Fibroblast of peridontal ligament (primary cell): ENCODE results near the gene SAXO1.
A peak's percentile ranks its signal among the peaks of the same experiment; 100 is the strongest.
"Not testable (repeated sequence)": the region's sequence is repeated elsewhere in the genome, so short reads cannot be mapped to it uniquely, and the experiment has no call there.

Experiments
- DNase-seq: peaks from one replicate; pipeline ENCODE4 v3.0.0-alpha.2; 2010; ENCODE audit errors: extremely low read depth

Gene SAXO1

DNA sequence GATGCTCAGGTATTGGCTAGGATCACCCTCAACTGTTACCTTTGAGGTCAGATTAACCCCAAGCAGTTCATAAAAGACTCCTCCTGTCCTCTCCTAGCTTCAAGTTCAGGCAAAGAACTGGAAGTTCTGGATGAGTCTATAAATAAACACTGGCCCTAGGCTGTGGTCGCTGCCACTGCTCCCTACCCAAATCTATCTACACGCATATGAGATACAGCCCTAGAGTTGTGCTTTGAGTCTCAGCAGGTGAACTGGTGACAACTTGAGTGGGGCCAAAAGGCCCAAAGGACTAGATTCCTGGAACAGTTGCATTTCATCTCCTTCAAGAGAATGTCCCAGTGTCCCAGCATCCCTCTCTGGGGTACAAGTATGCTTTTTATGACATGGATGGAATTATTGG is 62.6 kb downstream of the SAXO1 start:
- no peak for DNase-seq

DNA sequence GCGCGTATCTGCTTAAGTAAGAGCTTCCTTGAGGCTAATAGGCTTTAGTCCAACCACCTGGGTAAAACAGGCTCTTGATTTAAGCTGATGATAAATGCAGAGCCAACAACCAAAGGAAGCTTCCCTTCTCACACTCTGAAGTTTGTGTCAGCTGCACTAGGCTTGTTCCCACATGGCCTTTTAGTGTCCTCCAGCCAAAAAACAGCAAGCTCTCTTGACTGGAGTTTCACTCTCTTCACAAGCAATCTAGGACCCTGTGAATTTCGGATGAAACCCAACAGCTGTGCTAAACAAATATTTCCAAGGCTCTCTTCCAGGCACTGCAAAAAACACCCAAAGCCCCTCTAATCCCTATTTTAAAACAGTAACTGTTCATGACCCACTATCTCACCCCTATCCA is 63.9 kb downstream of the SAXO1 start:
- no peak for DNase-seq

DNA sequence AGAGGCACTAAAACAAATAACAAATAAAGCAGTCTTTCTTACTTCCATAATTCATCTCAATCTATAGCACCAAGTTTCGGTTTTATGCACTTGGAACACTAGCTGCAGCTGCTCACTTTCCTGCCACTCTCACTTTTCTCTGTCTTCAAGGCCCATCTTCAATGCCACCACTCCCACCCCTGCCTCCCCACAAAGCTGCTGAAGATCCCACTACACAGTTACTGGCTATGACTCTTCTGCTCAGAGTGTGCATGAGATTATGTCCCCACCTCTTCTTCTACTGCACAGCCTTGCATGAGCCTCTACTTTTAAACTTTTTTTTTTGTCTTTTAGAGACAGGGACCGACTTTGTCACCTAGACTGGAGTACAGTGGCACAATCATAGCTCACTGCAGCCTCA is 77.4 kb downstream of the SAXO1 start:
- DNase-seq = no peak

DNA sequence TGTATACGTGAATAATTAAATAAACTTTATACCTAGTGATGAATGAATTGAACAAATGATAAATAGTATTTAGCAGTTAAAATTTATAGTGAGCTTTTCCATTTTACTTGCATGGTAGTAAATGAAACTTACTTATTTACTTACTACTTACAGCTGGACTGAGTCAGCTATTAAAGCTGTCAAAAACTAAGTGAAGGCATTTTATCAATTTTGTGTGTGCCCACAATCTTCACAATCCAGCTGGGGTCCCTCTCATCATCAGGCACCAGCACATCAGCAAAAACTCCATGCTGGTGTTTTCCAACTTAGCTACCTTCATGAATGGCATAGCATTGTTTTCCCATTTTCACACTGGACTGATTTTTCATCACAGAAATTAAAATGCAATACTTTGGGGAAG is 81.1 kb downstream of the SAXO1 start:
- DNase-seq = no peak

DNA sequence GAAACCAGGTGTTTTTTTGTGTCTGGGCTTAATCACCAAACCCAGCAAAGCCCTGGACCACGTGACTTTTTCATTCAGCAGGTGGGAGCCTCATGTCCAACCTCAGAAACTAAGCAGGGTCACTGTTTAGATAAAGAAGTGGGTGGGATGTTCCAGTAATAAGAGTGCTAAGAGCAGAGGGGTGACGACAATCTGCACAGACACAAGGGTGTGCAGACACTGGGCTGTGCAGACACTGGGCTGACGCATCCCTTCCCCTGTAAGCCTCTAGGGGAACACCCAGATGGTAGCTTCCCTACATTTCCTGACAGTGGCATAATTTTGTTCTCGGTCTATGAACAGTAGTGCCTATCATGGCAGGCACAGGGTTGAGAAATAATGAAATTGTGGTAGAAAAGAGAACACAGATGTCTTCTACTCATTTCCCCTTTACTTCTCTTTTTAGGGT is 85.1 kb downstream of the SAXO1 start:
- DNase-seq = no peak

DNA sequence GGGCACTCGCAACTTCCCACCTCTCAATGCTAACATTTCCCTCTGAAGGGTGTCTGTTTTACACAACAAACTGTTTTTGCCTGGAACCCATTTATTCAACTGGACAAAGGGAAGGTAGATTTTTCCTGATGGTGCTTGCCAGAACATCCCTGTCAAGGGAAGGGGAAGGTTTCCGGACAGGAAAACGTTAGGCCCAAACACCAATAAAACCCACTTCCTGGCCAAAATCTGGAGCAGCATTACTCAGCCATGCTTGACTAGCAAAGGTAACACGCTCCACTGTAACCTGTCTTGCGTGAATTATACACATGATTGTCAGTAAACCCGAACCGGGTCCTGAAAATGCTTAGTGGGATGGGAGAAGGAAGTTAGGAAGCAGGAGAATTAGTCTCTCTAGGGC is 90.2 kb downstream of the SAXO1 start:
- no peak for DNase-seq

DNA sequence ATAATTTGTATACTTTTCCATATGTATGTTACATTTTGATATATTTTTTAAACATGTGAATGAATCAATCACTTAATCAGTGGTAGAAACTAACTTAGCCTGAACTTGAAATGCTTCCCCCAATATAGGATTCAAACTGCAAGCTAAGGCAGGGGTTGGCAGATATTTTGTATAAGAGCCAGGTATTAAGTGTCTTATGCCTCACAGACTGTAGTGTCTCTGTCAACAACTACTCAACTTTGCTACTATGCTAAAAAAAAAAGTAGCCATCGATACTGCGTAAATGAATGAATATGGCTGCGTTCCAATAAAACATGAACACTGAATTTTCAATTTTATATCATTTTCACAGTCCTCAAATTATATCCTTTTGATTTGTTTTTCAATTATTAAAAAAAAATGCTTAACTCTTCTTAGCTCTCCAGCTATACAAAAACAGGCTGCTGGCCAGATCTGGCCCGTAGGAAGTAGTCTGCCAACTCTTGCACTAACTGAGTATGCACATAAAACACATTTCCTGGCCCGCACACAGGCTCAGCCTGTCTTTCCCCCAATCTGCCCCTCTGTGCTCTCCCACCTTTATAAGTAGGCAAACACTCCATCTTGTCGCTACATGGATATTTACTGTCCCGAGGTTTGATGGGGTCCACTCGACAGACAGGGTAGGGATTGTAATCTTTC is 91.8 kb downstream of the SAXO1 start:
- no peak for DNase-seq

DNA sequence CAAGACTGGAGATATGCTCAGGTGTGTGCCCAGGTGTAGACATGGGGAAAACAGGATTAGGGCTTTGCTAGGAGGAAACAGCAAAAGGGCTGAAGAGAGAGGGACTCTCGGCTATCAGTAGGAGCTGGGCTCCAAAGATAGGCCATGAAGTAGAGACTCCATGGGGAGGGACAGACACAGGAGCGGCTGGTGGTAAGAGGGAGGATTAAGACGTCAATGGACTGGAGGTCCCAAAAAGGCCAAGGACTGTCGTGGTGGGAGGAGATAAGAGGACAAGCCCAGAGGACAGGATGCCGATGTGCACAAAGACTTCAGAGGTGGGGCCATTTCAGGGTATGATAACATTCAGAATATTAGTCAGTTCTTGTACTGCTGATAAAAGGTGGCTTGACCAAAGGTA is 93.1 kb downstream of the SAXO1 start:
- DNase-seq = no peak

DNA sequence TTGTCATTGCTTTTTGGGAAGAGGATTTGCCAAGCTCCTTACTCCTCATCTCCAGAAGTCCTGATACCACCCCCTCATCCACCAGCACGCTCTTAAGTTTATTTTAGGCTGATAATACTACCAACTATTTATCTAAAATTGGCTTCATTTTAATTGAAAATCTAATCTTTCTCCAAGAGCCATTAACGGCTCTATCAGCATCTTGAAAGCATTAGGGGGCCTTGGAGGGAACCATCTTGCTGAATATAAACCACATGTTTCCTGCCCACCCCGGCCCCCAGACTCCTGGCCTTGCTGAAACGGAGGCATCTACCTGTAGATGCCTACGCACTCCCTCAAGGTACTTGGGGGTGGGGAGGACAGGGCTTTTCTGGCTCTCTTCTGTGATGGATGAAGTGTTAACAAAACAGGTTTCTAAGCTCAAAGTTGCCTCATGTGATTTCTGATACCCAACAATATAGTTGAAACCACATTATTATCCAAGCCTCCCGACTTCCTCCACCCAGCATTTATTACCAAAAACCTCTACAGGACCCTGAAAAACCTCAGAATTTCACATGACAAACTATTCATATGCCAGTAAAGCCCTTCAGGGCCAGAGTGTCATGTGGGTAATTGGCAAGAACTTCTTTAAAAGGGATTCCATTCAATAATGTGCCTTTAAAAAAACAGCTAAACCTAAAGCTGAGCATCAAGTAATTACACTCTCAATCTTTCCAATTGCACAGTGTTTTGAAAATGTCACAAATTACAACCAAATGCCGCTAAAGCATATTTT is 96.7 kb downstream of the SAXO1 start:
- DNase-seq = no peak

DNA sequence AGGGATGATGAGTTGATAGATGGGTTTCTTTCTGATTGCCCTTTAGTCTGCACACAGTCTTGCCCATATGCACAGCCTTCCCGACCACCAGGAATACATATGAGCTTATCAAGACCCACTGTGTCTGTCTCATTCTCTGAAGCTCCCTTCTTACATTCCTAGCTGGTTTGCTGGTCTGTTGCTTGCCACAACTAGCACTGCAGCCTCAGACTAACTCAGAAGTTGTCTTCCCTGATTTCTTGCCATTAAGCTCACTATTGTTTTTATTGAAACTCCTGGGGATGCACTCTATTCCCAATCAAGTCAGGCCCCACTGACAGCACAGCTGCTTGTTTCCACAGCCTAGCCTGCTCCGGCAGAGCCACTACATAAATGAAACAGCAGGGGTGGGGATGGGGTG is 97.5 kb downstream of the SAXO1 start:
- no peak for DNase-seq

DNA sequence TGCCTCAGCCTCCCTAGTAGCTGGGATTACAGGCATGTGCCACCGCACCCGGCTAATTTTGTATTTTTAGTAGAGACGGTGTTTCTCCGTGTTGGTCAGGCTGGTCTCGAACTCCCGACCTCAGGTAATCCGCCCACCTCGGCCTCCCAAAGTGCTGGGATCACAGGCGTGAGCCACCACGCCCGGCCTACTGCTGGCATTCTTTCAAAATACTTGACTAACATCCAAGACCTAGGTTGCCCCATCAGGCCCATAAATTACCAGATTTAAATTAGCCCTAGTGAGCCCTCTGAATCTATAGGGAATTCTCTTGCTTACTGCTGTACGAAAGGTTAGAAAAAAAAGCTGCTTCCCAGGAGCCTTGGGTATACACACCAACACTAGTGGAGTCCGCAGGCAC is 102.4 kb downstream of the SAXO1 start:
- DNase-seq = not testable (repeated sequence)

DNA sequence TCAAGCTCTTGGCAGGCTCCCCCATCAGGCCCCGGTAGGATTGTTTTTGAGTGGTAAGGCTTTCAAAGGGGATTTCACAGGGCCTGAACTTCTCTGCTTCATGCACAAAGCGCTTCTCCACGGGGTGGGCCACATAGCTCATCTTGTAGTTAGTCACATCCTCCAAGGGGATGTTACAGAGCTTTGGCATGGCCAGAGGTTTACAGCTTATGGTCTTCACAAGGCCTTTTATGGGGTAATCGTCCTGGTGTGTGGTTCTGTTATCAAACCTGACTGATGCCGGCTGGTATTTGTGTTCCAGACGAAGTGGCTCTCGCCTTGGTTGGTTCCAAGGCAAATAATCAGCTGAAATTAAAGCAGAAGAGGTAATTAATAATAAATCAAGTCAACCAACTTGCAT is 104.3 kb downstream of the SAXO1 start:
- no peak for DNase-seq

DNA sequence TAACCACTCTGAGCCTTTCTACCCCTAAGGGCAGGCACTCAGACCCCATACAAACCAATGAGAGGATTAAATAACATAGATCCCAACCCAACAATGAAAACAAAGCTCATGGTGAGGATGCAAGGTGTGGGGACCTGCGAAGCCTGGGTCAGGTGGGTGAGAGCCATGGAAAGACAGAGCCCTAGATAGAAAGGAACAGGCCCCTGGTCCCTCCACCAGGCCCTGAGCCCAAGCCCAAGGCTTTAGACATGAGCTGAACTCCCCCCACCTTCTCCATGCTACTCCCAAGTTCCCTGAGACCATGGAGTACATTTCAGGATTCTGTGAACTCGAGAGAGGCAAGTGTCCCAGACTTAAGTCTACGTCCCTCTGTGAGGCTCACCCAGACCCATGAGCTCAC is 106.5 kb downstream of the SAXO1 start:
- no peak for DNase-seq

DNA sequence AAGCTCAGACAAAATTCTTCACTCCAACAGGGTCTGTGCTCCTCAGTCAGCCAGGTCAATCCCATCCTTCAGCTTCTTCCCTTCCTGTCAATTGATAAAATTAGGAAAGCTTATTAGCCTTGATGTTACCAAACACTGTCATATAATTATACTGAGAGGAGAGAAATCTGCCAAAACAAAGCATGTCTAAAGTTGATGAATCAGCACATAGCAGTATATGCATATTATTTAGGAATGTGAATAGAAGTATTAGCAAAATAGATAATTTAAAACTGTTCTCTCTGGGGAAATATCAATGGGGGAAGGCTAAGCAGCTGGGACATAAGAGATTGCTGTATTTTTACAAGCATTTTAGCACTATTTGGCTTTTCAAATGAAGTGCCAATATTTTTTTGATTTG is 107.1 kb downstream of the SAXO1 start:
- no peak for DNase-seq

DNA sequence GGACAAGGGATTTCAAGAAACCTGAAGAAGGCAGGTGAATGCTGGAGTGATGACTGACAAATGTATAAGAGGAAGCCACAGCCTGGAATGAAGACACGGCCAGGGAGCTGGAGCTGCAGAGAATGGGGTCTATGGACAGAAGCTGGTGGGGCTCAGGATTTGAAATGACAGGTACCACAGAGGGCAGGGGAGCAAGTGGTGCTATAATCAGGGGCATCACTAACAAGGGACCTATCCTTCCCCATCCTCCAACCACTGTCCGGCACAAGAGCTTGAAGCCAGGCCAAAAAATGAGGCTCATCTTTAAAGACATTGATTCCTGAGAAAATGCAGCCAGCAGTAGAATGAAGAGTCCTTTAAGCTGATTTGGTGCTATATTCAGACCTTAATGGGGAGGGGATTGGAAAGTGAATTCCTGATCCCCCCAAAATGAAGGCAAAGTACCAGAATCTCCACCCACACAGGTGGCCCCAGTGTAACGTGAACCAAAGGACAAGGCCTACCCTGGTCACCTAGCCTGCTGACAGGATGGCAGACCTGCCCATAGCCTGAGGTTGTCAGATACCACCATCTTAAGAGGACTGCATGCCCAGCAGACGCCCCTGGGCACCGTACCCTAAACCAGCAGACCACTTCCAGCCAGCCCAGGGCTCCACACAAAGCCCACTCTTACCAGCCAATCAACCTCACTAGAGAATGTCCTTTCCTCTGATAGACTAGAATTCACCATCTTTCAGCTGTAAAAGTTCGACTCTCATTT is 109.2 kb downstream of the SAXO1 start:
- no peak for DNase-seq

DNA sequence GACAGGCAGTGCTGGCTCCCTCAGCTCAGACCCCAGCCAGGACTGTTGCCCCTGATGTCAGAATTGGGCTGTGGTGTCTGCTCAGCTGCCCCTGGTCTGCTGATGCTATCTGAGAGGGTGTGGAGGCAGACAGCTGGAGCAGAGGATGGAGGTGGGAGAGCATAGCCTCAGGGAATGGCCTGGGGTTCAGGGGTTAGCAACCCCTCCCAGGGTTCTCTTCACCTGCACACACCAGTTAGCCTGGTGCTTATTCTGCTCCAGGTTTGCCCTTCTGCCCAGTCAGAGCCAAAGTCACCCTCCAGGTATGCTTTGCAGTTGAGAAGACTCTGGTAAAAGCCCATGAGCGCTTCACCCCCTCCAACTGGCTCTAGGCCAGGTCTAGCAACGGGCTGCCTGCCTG is 109.8 kb downstream of the SAXO1 start:
- no peak for DNase-seq

DNA sequence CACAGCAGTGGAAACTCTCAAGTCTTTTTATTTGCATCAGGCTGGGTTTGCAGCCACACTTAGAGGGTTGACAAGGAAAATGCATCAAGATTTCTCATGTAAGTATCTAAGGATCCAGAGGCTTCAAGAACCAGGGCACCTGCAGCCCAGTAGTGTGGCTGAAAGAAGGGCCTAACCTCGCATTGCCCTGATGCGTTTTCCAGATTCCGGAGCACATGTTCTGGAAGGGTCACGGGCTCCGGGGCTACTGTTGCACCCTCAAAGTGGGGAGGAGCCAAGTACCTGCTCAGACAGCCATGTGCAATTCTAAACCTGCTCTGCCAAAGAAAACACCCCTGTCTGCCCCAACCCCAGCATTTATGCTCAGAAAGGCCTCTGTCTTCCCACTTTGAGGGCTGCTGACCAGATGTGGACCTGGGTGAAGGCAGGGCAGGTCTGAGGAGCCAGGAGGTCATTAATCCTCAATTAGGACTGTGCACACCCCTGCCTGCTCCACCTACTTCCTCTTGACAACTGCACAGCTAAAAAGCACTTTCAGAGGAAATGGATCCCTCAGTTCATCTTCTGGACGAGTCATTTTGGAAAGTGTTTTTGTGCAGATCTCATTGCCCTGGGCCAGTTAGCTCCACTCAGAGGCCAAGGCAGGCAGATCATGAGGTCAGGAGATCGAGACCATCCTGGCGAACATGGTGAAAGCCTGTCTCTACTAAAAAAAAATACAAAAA is 110.7 kb downstream of the SAXO1 start:
- DNase-seq = no peak

DNA sequence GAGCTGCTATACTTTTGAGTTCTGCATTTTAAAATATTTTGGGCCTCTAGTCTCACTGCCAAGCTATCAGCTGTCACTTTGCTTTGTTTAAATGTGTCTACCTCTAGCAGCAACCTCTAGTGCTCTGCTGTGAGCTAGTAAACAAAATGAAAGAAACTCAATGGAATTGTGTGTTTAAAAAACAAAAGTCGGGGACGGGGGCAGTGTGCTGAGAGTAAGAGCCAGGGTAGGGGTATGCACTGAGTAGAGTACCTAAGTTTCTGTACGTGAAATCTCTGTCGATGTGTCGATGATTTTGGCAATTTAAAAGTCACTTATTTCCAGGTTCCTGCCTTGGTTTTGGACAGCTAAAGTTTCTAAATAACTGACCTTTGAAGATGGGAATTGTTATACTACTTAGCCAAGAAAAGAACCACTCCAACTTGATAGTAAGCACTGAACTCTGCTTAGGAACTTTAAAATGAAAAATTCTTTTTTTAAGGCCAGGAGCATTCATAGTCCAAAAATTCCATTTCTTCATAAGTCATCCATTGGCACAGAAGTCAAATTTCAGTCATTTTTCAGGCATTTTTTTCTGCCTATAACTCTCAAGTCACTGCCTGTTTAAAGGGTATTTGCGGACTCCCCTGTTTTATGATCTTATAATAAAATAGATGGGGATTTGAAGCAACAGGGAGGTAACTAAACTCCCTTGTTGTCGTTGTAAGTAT is 111.5 kb downstream of the SAXO1 start:
- DNase-seq = peak; percentile 66

DNA sequence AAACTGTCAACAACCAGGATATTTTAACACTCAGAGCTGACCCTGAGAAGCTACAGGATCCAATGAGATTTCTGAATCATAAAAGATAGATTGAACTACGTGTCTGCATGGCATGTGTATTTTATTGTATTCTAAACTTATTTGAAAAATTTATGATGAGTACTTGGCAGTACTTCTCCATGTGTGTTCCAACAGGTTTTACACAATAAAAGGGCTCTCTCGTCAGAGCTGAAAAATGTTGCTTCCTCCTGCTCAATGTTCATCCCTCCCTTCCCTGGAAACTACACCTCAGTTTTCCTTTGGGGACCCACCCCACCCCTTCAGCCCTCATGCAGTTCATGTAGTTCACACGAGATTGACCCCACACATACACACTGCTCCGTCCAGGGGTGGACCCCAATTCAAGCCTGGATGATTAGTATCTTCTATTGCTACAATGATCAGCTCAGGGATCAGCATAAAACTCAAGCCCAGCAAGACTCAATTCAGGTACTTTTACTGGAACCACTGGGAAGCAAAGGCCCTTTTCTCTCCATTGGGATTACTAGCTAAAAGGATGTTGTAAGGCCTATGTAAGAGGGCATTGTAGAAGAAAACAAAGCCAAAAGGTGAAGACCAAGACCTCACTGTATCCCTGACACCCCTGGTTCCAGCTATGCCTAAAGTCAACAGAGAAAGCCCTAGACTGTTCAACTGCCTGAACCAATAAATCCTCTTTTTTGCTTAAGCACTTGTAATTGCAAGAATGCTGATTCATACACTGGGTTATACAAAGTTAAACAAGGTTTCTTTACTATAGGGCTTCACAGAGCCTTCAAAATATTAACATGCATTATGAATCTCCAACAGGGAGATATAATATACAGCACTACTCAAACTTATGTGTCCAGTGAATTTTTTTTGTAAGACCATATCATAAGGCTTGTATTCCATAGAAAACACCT is 112.6 kb downstream of the SAXO1 start:
- DNase-seq = peak; percentile 38

DNA sequence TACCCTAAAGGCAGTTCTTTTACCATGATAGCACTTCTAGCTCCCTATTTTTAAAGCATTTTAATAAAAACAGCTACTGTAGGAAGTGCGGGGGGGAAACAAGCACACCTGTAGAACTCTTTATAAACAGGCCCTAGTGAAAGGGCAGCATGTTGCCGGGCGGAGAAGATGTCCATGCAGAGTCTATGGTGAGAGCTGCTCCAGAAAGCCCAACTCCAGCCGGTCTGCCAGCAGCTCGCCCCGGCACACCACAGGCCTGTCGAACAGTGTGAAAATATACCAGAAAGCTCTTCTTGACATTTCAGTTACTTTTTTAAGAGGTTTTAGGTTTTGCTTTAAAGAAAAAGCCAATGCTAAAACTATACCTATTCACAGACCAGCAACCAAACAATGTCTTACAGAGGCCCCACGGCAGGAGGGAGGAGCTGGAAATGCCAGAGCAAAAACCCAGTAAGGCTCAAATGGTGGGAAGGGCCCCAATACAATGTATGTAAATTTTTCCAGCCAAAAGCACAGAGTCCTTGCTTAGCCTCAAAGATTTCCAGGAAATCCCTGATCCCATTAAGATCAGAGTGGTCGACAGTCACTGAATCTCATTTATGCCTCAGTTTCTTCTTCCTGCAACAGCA is 121.2 kb downstream of the SAXO1 start:
- no peak for DNase-seq
